Measurements from ENCODE around the gene LAMA3. TPM values are rescaled to one million over a fixed set of nuclear protein-coding genes. Genes with fewer than 3 reads are reported as not detected.
A peak's percentile ranks its signal among the peaks of the same experiment; 100 is the strongest.

Gene LAMA3
- total and polyA plus RNA-seq, 2 of the 13 experiments (the other 11 are each of a cell fraction or from before 2014, with no cell fraction given), result 0.45 to 2.2 TPM

DNA sequence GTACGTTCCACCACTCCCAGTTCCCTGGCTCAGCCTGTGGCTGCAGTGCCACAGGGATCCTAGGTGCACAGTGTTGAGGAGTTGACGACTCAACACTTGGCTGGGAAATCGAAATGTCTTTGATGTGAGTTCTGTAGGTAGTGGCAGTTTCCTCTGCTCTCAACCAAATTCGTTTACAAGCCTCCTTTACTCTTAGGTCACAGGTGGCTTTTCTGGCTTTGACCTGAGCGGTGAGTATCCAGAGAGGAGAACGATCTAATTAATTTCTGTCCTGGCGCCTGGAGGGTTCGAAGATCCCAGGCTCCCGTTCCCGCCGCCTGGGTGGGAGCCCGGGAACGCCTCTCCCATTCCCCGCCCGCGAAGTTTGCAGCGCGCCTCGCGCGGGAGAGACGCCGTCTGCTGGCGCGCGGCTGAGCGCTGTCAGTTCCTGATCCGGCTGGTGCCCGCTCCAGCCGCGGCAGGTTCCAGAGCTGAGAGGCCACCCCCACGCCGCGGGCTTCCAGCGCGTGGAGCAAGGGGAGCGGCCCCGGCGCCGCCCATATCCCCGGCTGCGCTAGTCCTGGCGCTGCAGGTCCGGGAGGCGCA is at the start of gene LAMA3 (continued):
- TF ChIP-seq, protein P1, sequence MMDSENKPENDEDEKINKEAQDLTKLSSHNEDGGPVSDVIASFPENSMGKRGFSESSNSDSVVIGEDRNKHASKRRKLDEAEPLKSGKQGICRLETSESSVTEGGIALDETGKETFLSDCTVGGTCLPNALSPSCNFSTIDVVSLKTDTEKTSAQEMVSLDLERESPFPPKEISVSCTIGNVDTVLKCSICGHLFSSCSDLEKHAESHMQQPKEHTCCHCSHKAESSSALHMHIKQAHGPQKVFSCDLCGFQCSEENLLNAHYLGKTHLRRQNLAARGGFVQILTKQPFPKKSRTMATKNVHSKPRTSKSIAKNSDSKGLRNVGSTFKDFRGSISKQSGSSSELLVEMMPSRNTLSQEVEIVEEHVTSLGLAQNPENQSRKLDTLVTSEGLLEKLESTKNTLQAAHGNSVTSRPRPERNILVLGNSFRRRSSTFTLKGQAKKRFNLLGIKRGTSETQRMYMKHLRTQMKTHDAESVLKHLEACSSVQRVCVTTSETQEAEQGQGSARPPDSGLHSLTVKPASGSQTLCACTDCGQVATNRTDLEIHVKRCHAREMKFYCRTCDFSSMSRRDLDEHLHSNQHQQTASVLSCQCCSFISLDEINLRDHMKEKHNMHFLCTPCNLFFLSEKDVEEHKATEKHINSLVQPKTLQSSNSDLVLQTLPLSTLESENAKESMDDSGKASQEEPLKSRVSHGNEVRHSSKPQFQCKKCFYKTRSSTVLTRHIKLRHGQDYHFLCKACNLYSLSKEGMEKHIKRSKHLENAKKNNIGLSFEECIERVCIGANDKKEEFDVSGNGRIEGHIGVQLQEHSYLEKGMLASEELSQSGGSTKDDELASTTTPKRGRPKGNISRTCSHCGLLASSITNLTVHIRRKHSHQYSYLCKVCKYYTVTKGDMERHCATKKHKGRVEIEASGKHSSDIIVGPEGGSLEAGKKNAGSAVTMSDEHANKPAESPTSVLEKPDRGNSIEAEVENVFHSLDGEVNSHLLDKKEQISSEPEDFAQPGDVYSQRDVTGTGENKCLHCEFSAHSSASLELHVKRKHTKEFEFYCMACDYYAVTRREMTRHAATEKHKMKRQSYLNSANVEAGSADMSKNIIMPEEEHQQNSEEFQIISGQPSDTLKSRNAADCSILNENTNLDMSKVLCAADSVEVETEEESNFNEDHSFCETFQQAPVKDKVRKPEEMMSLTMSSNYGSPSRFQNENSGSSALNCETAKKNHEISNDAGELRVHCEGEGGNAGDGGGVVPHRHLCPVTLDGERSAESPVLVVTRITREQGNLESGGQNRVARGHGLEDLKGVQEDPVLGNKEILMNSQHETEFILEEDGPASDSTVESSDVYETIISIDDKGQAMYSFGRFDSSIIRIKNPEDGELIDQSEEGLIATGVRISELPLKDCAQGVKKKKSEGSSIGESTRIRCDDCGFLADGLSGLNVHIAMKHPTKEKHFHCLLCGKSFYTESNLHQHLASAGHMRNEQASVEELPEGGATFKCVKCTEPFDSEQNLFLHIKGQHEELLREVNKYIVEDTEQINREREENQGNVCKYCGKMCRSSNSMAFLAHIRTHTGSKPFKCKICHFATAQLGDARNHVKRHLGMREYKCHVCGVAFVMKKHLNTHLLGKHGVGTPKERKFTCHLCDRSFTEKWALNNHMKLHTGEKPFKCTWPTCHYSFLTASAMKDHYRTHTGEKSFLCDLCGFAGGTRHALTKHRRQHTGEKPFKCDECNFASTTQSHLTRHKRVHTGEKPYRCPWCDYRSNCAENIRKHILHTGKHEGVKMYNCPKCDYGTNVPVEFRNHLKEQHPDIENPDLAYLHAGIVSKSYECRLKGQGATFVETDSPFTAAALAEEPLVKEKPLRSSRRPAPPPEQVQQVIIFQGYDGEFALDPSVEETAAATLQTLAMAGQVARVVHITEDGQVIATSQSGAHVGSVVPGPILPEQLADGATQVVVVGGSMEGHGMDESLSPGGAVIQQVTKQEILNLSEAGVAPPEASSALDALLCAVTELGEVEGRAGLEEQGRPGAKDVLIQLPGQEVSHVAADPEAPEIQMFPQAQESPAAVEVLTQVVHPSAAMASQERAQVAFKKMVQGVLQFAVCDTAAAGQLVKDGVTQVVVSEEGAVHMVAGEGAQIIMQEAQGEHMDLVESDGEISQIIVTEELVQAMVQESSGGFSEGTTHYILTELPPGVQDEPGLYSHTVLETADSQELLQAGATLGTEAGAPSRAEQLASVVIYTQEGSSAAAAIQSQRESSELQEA (CRISPR knock-in tag; IDR thresholded peaks at IDR 0.05; ENCODE audit: not compliant biosample characterization), result no peak
- TF ChIP-seq ZBTB21 (CRISPR knock-in tag; IDR thresholded peaks at IDR 0.05), result no peak
- TF ChIP-seq MAX (IDR thresholded peaks at IDR 0.05), result peak; percentile 22; the same call in 1 of the 2 replicates
- TF ChIP-seq, protein P2, sequence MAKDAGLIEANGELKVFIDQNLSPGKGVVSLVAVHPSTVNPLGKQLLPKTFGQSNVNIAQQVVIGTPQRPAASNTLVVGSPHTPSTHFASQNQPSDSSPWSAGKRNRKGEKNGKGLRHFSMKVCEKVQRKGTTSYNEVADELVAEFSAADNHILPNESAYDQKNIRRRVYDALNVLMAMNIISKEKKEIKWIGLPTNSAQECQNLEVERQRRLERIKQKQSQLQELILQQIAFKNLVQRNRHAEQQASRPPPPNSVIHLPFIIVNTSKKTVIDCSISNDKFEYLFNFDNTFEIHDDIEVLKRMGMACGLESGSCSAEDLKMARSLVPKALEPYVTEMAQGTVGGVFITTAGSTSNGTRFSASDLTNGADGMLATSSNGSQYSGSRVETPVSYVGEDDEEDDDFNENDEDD (CRISPR knock-in tag; IDR thresholded peaks at IDR 0.05; ENCODE audit: borderline replicate concordance), result peak; percentile 49; the same call in 1 of the 2 replicates
- no peak for TF ChIP-seq HMG20B (CRISPR knock-in tag; conservative IDR thresholded peaks at IDR 0.05)
- TF ChIP-seq SIX1 (CRISPR knock-in tag; IDR thresholded peaks at IDR 0.05; ENCODE audit: borderline replicate concordance), result no peak
- 0 out of 2 replicates have a peak, but pooled peaks have one; percentile 46 for TF ChIP-seq EZH2 (conservative IDR thresholded peaks at IDR 0.05; ENCODE audit: low read depth, low read length)
- TF ChIP-seq NKX3-1 (CRISPR knock-in tag; IDR thresholded peaks at IDR 0.05), result no peak
- TF ChIP-seq ZNF383 (CRISPR knock-in tag; IDR thresholded peaks at IDR 0.05; ENCODE audit: borderline replicate concordance), result no peak
- TF ChIP-seq ZNF720 (CRISPR knock-in tag; IDR thresholded peaks at IDR 0.05), result no peak
- TF ChIP-seq GZF1 (CRISPR knock-in tag; IDR thresholded peaks at IDR 0.05), result no peak
- TF ChIP-seq PITX1 (CRISPR knock-in tag; IDR thresholded peaks at IDR 0.05), result no peak
